Ishikawa (cell line): ENCODE data around the gene SLC5A10.

Experiments used
- CEBPB ChIP-seq: IDR thresholded peaks from 2 replicates; pipeline ENCODE4 v1.6.1; 2012
- CREB1 ChIP-seq: IDR thresholded peaks from 2 replicates; pipeline ENCODE4 v1.6.1; 2012; ENCODE audit warnings: low read depth
- EGR1 ChIP-seq: IDR thresholded peaks from 2 replicates; pipeline ENCODE4 v1.6.1; 2012
- EP300 ChIP-seq: IDR thresholded peaks from 2 replicates; pipeline ENCODE4 v1.6.1; 2012; ENCODE audit warnings: borderline replicate concordance
- FOXM1 ChIP-seq: IDR thresholded peaks from 2 replicates; pipeline ENCODE4 v1.6.1; 2012; ENCODE audit warnings: low read depth, borderline replicate concordance
- MAX ChIP-seq: IDR thresholded peaks from 2 replicates; pipeline ENCODE4 v1.6.1; 2012
- NFIC ChIP-seq: IDR thresholded peaks from 2 replicates; pipeline ENCODE4 v1.6.1; 2012
- RAD21 ChIP-seq: IDR thresholded peaks from 2 replicates; pipeline ENCODE4 v1.6.1; 2012; ENCODE audit warnings: low read depth
- REST ChIP-seq: IDR thresholded peaks from 2 replicates; pipeline ENCODE4 v1.6.1; 2012; ENCODE audit warnings: low read depth, mild to moderate bottlenecking
- TAF1 ChIP-seq: IDR thresholded peaks from 2 replicates; pipeline ENCODE4 v1.6.1; 2012; ENCODE audit warnings: low read depth, mild to moderate bottlenecking
- TCF12 ChIP-seq: IDR thresholded peaks from 2 replicates; pipeline ENCODE4 v1.6.1; 2012; ENCODE audit warnings: low read depth
- TEAD4 ChIP-seq: IDR thresholded peaks from 2 replicates; pipeline ENCODE4 v1.6.1; 2012
- USF1 ChIP-seq: IDR thresholded peaks from 2 replicates; pipeline ENCODE4 v1.6.1; 2012
- YY1 ChIP-seq: IDR thresholded peaks from 2 replicates; pipeline ENCODE4 v1.6.1; 2012; ENCODE audit warnings: low read depth
- ZBTB7A ChIP-seq: IDR thresholded peaks from 2 replicates; pipeline ENCODE4 v1.6.1; 2012; ENCODE audit warnings: low read depth

Gene SLC5A10

GRCh38 chr17:19006698-19007097, 54.7 kb downstream of the SLC5A10 start:
- TF ChIP-seq EP300 (no peak), TCF12 (no peak), TAF1 (no peak), RAD21 (no peak), CREB1 (no peak), CEBPB (no peak), MAX (no peak), FOXM1 (no peak), ZBTB7A (no peak), REST (no peak), NFIC (no peak), EGR1 (no peak), YY1 (no peak), USF1 (no peak), TEAD4 (no peak)

GRCh38 chr17:19009970-19010369, 58.0 kb downstream of the SLC5A10 start:
- TF ChIP-seq TEAD4 = no peak
- no peak for TF ChIP-seq TAF1
- TF ChIP-seq RAD21 = no peak
- TF ChIP-seq MAX = no peak
- TF ChIP-seq EP300 = no peak
- no peak for TF ChIP-seq USF1
- no peak for TF ChIP-seq YY1
- TF ChIP-seq ZBTB7A = no peak
- no peak for TF ChIP-seq REST
- TF ChIP-seq TCF12 = no peak
- TF ChIP-seq CEBPB = no peak
- TF ChIP-seq CREB1 = no peak

GRCh38 chr17:19010729-19011505, 59.0 kb downstream of the SLC5A10 start:
- no peak for TF ChIP-seq MAX
- no peak for TF ChIP-seq NFIC
- TF ChIP-seq CREB1 = no peak
- TF ChIP-seq FOXM1 = no peak
- TF ChIP-seq RAD21 = no peak
- no peak for TF ChIP-seq REST
- TF ChIP-seq CEBPB = no peak
- no peak for TF ChIP-seq YY1
- TF ChIP-seq EP300 = no peak
- no peak for TF ChIP-seq TAF1
- TF ChIP-seq TCF12 = no peak
- no peak for TF ChIP-seq EGR1
- no peak for TF ChIP-seq ZBTB7A
- TF ChIP-seq TEAD4 = no peak
- TF ChIP-seq USF1 = no peak
